SK-N-SH treated with all-trans-retinoic acid at 6 μM for 48 hours (cell line): ENCODE results near the gene MORC3.
"Not testable (repeated sequence)": the region's sequence is repeated elsewhere in the genome, so short reads cannot be mapped to it uniquely, and the experiment has no call there.

Experiments
- ATAC-seq: fragments of 200-7000 bp; cut with Tn5 transposase; 3 replicates; pipeline ENCODE4 v1.9.1; 2020; ENCODE audit warnings: mild to moderate bottlenecking, moderate library complexity
- ARNTL ChIP-seq: fragments of 450-650 bp; formaldehyde crosslinking; IDR thresholded peaks from 2 replicates; pipeline ENCODE4 v1.5.0; 2020; ENCODE audit warnings: low read depth, mild to moderate bottlenecking, moderate library complexity, borderline replicate concordance
- BACH2 ChIP-seq: fragments of 250-450 bp; sonication (Bioruptor Pico); IDR thresholded peaks from 2 replicates; pipeline ENCODE4 v1.9.0; 2021; ENCODE audit warnings: mild to moderate bottlenecking, borderline replicate concordance
- CREB5 ChIP-seq: fragments of 250-450 bp; sonication (Bioruptor Pico); IDR thresholded peaks from 2 replicates; pipeline ENCODE4 v1.5.1; 2020; ENCODE audit warnings: low read depth, mild to moderate bottlenecking, moderate library complexity
- CSDC2 ChIP-seq: fragments of 250-450 bp; sonication (Bioruptor Pico); IDR thresholded peaks from 2 replicates; pipeline ENCODE4 v1.5.0; 2020; ENCODE audit warnings: mild to moderate bottlenecking, moderate library complexity
- ESRRG ChIP-seq: fragments of 250-450 bp; sonication (Bioruptor Pico); IDR thresholded peaks from 2 replicates; pipeline ENCODE4 v1.6.1; 2021; ENCODE audit warnings: mild to moderate bottlenecking
- GLIS3 ChIP-seq: fragments of 250-450 bp; sonication (Bioruptor Pico); IDR thresholded peaks from 2 replicates; pipeline ENCODE4 v1.5.0; 2020; ENCODE audit warnings: mild to moderate bottlenecking, moderate library complexity
- ISL1 ChIP-seq: fragments of 250-450 bp; sonication (Bioruptor Pico); IDR thresholded peaks from 2 replicates; pipeline ENCODE4 v2.1.2; 2022; ENCODE audit warnings: mild to moderate bottlenecking, moderate library complexity
- OSR1 ChIP-seq: fragments of 250-450 bp; sonication (Bioruptor Pico); IDR thresholded peaks from 2 replicates; pipeline ENCODE4 v1.8.0; 2022; ENCODE audit warnings: moderate library complexity, mild to moderate bottlenecking, inconsistent platforms
- PATZ1 ChIP-seq: fragments of 250-450 bp; sonication (Bioruptor Pico); IDR thresholded peaks from 2 replicates; pipeline ENCODE4 v1.8.0; 2020; ENCODE audit warnings: mild to moderate bottlenecking, moderate library complexity, borderline replicate concordance
- POU6F1 ChIP-seq: fragments of 250-450 bp; sonication (Bioruptor Pico); IDR thresholded peaks from 2 replicates; pipeline ENCODE4 v1.8.0; 2021; ENCODE audit warnings: low read depth, mild to moderate bottlenecking, moderate library complexity, borderline replicate concordance
- PPARA ChIP-seq: fragments of 250-450 bp; sonication (Bioruptor Pico); IDR thresholded peaks from 2 replicates; pipeline ENCODE4 v1.5.0; 2020; ENCODE audit warnings: mild to moderate bottlenecking, borderline replicate concordance
- TCF4 ChIP-seq: fragments of 250-450 bp; sonication (Bioruptor Pico); IDR thresholded peaks from 2 replicates; pipeline ENCODE4 v1.8.0; 2021; ENCODE audit warnings: mild to moderate bottlenecking, moderate library complexity, borderline replicate concordance
- TSHZ2 ChIP-seq: fragments of 250-450 bp; sonication (Bioruptor Pico); IDR thresholded peaks from 2 replicates; pipeline ENCODE4 v1.5.0; 2020; ENCODE audit warnings: mild to moderate bottlenecking, moderate library complexity
- ZC3H10 ChIP-seq: fragments of 250-450 bp; sonication (Bioruptor Pico); IDR thresholded peaks from 2 replicates; pipeline ENCODE4 v1.5.1; 2021; ENCODE audit warnings: mild to moderate bottlenecking, moderate library complexity
- ZFP3 ChIP-seq: fragments of 250-450 bp; sonication (Bioruptor Pico); IDR thresholded peaks from 2 replicates; pipeline ENCODE4 v1.5.0; 2020; ENCODE audit warnings: mild to moderate bottlenecking, moderate library complexity
- ZFP30 ChIP-seq: fragments of 450-650 bp; formaldehyde crosslinking; IDR thresholded peaks from 2 replicates; pipeline ENCODE4 v1.5.0; 2022; ENCODE audit warnings: mild to moderate bottlenecking, moderate library complexity
- ZNF565 ChIP-seq: fragments of 450-650 bp; formaldehyde crosslinking; conservative IDR thresholded peaks from 2 replicates; pipeline ENCODE4 v1.5.0; 2020; ENCODE audit warnings: low read depth, mild to moderate bottlenecking, moderate library complexity
- ZNF70 ChIP-seq: fragments of 450-650 bp; formaldehyde crosslinking; IDR thresholded peaks from 2 replicates; pipeline ENCODE4 v1.5.0; 2020; ENCODE audit warnings: mild to moderate bottlenecking, moderate library complexity
- ZNF8 ChIP-seq: fragments of 450-650 bp; formaldehyde crosslinking; IDR thresholded peaks from 2 replicates; pipeline ENCODE4 v1.5.0; 2020; ENCODE audit warnings: mild to moderate bottlenecking, moderate library complexity

The MORC3 gene

GRCh38 chr21:36310016-36310415 lies 10.0 kb upstream of the MORC3 start:
- no peak for ATAC-seq
- TF ChIP-seq ZNF70 (CRISPR knock-in tag) (no peak), TCF4 (CRISPR knock-in tag) (no peak), BACH2 (CRISPR knock-in tag) (no peak), ZNF8 (CRISPR knock-in tag) (no peak), ZNF565 (CRISPR knock-in tag) (no peak), ISL1 (CRISPR knock-in tag) (no peak), ESRRG (CRISPR knock-in tag) (no peak), CREB5 (no peak), ZFP30 (CRISPR knock-in tag) (no peak), TSHZ2 (CRISPR knock-in tag) (no peak), POU6F1 (CRISPR knock-in tag) (no peak), GLIS3 (no peak), ARNTL (CRISPR knock-in tag) (no peak), OSR1 (CRISPR knock-in tag) (no peak), ZFP3 (CRISPR knock-in tag) (no peak), ZC3H10 (CRISPR knock-in tag) (no peak), PATZ1 (no peak), PPARA (no peak)
- TF ChIP-seq, all 23 proteins: peak for 0

GRCh38 chr21:36313446-36313845 lies 6.6 kb upstream of the MORC3 start:
- ATAC-seq: not testable (repeated sequence)

- not testable (repeated sequence) for ATAC-seq
These were observed 4.0 kb upstream of the MORC3 start for GRCh38 chr21:36316045-36316444.

GRCh38 chr21:36316872-36317484 lies 3.0 kb upstream of the MORC3 start:
- no peak for ATAC-seq
- TF ChIP-seq CREB5: no peak
- TF ChIP-seq CSDC2 (CRISPR knock-in tag): no peak
- TF ChIP-seq ZNF565 (CRISPR knock-in tag): no peak

GRCh38 chr21:36319406-36319766 lies 611 bp upstream of the MORC3 start:
- ATAC-seq: not testable (repeated sequence)
